ENCODE results near the gene PMVK. TPM values are rescaled to one million over a fixed set of nuclear protein-coding genes. Genes with fewer than 3 reads are reported as not detected.

PMVK gene
- total RNA-seq, 1 donor from 2014 or later = 29.5 TPM

GRCh38 chr1:154934358-154934948 is 2.1 kb downstream of the PMVK start:
- Mint-ChIP-seq H3K4me3 (ENCODE audit: unreplicated experiment) (no peak overlapping the region), H3K4me1 (ENCODE audit: unreplicated experiment) (peaks cover 26% of the 10 kb centered on the region), H3K9me3 (ENCODE audit: unreplicated experiment) (no peaks in the 10 kb centered on the region), H3K36me3 (ENCODE audit: unreplicated experiment) (peaks cover 9% of the 10 kb centered on the region), H3K27ac (ENCODE audit: unreplicated experiment) (no peak overlapping the region), H3K27me3 (ENCODE audit: unreplicated experiment) (no peaks in the 10 kb centered on the region)
- DNase-seq (ENCODE audit: extremely low spot score, unreplicated experiment) = no peak
- TF ChIP-seq CTCF (IDR thresholded peaks at IDR 0.05) = no peak

- H3K27ac Mint-ChIP-seq (ENCODE audit: unreplicated experiment) = no peak overlapping the region
- H3K36me3 Mint-ChIP-seq (ENCODE audit: unreplicated experiment) = peaks cover 16% of the 10 kb centered on the region
- no peak for TF ChIP-seq CTCF (IDR thresholded peaks at IDR 0.05)
- DNase-seq (ENCODE audit: extremely low spot score, unreplicated experiment) = no peak
- H3K4me3 Mint-ChIP-seq (ENCODE audit: unreplicated experiment) = no peak overlapping the region
- H3K27me3 Mint-ChIP-seq (ENCODE audit: unreplicated experiment) = no peaks in the 10 kb centered on the region
- H3K4me1 Mint-ChIP-seq (ENCODE audit: unreplicated experiment) = peaks cover 10% of the 10 kb centered on the region
- H3K9me3 Mint-ChIP-seq (ENCODE audit: unreplicated experiment) = no peaks in the 10 kb centered on the region
Observed at GRCh38 chr1:154931940-154932487, 4.5 kb downstream of the PMVK start.

GRCh38 chr1:154926201-154926600 is 10.3 kb downstream of the PMVK start:
- Mint-ChIP-seq H3K4me3 (ENCODE audit: unreplicated experiment) (no peak overlapping the region), H3K27ac (ENCODE audit: unreplicated experiment) (no peak overlapping the region), H3K9me3 (ENCODE audit: unreplicated experiment) (no peaks in the 10 kb centered on the region), H3K36me3 (ENCODE audit: unreplicated experiment) (peaks cover 32% of the 10 kb centered on the region), H3K4me1 (ENCODE audit: unreplicated experiment) (no peaks in the 10 kb centered on the region), H3K27me3 (ENCODE audit: unreplicated experiment) (no peaks in the 10 kb centered on the region)
- no peak for TF ChIP-seq CTCF (IDR thresholded peaks at IDR 0.05)
- DNase-seq (ENCODE audit: extremely low spot score, unreplicated experiment) = no peak

GRCh38 chr1:154925335-154926170 is 11.0 kb downstream of the PMVK start:
- no peak for TF ChIP-seq CTCF (IDR thresholded peaks at IDR 0.05)
- no peak for DNase-seq (ENCODE audit: extremely low spot score, unreplicated experiment)
- H3K9me3 Mint-ChIP-seq (ENCODE audit: unreplicated experiment) = no peaks in the 10 kb centered on the region
- peaks cover 32% of the 10 kb centered on the region for H3K36me3 Mint-ChIP-seq (ENCODE audit: unreplicated experiment)
- no peak overlapping the region for H3K27ac Mint-ChIP-seq (ENCODE audit: unreplicated experiment)
- no peak overlapping the region for H3K4me3 Mint-ChIP-seq (ENCODE audit: unreplicated experiment)
- no peaks in the 10 kb centered on the region for H3K4me1 Mint-ChIP-seq (ENCODE audit: unreplicated experiment)
- H3K27me3 Mint-ChIP-seq (ENCODE audit: unreplicated experiment) = no peaks in the 10 kb centered on the region

- DNase-seq (ENCODE audit: extremely low spot score, unreplicated experiment) = no peak
- peaks cover 26% of the 10 kb centered on the region for H3K36me3 Mint-ChIP-seq (ENCODE audit: unreplicated experiment)
- no peak overlapping the region for H3K27ac Mint-ChIP-seq (ENCODE audit: unreplicated experiment)
- H3K9me3 Mint-ChIP-seq (ENCODE audit: unreplicated experiment) = no peaks in the 10 kb centered on the region
- no peak overlapping the region for H3K4me3 Mint-ChIP-seq (ENCODE audit: unreplicated experiment)
- H3K4me1 Mint-ChIP-seq (ENCODE audit: unreplicated experiment) = no peaks in the 10 kb centered on the region
- no peaks in the 10 kb centered on the region for H3K27me3 Mint-ChIP-seq (ENCODE audit: unreplicated experiment)
- no peak for TF ChIP-seq CTCF (IDR thresholded peaks at IDR 0.05)
Observed at GRCh38 chr1:154923695-154924094, 12.8 kb downstream of the PMVK start.
